OCI-LY1 (cell line): ENCODE results near the gene VGLL3.

Source experiments
- H2AFZ ChIP-seq: fragments of 200-600 bp; sonication (generic), shearing (Covaris generic); 2 replicates; pipeline ENCODE4 v1.6.0; 2014; ENCODE audit warnings: antibody characterized with exemption, mild to moderate bottlenecking, low read length
- H3F3A ChIP-seq: fragments of 200-600 bp; sonication (generic), shearing (Covaris generic); 2 replicates; pipeline ENCODE4 v1.6.0; 2014; ENCODE audit warnings: mild to moderate bottlenecking, antibody characterized with exemption, low read length, moderate library complexity; ENCODE audit not compliant: insufficient read depth
- H3K27ac ChIP-seq: fragments of 200-600 bp; sonication (generic); 2 replicates; pipeline ENCODE4 v1.5.1; 2014; ENCODE audit warnings: low read length, mixed run types, mild to moderate bottlenecking, low read depth; ENCODE audit not compliant: poor library complexity, severe bottlenecking
- H3K27me3 ChIP-seq: fragments of 200-600 bp; sonication (generic); 2 replicates; pipeline ENCODE4 v1.6.0; 2014; ENCODE audit warnings: antibody characterized with exemption, mild to moderate bottlenecking, low read length, moderate library complexity; ENCODE audit not compliant: insufficient read depth
- H3K36me3 ChIP-seq: fragments of 200-600 bp; sonication (generic); 2 replicates; pipeline ENCODE4 v1.6.1; 2014; ENCODE audit warnings: mild to moderate bottlenecking, antibody characterized with exemption, low read length, moderate library complexity, mixed read lengths; ENCODE audit not compliant: insufficient read depth
- H3K4me1 ChIP-seq: fragments of 200-600 bp; sonication (generic); 2 replicates; pipeline ENCODE4 v1.5.1; 2014; ENCODE audit warnings: mild to moderate bottlenecking, low read length, moderate library complexity; ENCODE audit not compliant: insufficient read depth, severe bottlenecking
- H3K4me2 ChIP-seq: fragments of 200-600 bp; sonication (generic), shearing (Covaris generic); 2 replicates; pipeline ENCODE4 v1.6.1; 2014; ENCODE audit warnings: low read length
- H3K4me3 ChIP-seq: fragments of 200-600 bp; sonication (generic); 2 replicates; pipeline ENCODE4 v1.5.1; 2014; ENCODE audit warnings: low read length, low read depth, mild to moderate bottlenecking, mixed read lengths; ENCODE audit not compliant: poor library complexity, severe bottlenecking
- H3K79me2 ChIP-seq: fragments of 200-600 bp; shearing (Covaris generic); 2 replicates; pipeline ENCODE4 v1.6.1; 2016; ENCODE audit warnings: mixed run types, low read length, mixed read lengths; ENCODE audit not compliant: insufficient read depth
- H3K9ac ChIP-seq: fragments of 200-600 bp; sonication (generic), shearing (Covaris generic); 2 replicates; pipeline ENCODE4 v1.6.1; 2014; ENCODE audit warnings: mild to moderate bottlenecking, low read length, mixed read lengths
- H3K9me2 ChIP-seq: fragments of 200-600 bp; sonication (generic), shearing (Covaris generic); 2 replicates; pipeline ENCODE4 v1.6.1; 2014; ENCODE audit warnings: low read depth, mild to moderate bottlenecking, low read length, mixed read lengths
- H3K9me3 ChIP-seq: fragments of 200-600 bp; shearing (Covaris generic); 2 replicates; pipeline ENCODE4 v1.6.1; 2014; ENCODE audit warnings: low read length, mixed read lengths
- H4K20me1 ChIP-seq: fragments of 200-600 bp; sonication (generic), shearing (Covaris generic); 2 replicates; pipeline ENCODE4 v1.6.0; 2016; ENCODE audit warnings: mild to moderate bottlenecking, low read length; ENCODE audit not compliant: insufficient read depth
- EZH2 ChIP-seq: fragments of 200-600 bp; sonication (generic), shearing (Covaris generic); IDR thresholded peaks from 2 replicates; pipeline ENCODE4 v1.8.0; 2017; ENCODE audit warnings: borderline replicate concordance, mixed run types, mild to moderate bottlenecking, antibody characterized with exemption, low read length, moderate library complexity, mixed read lengths
- TF ChIP-seq, protein P1 (sequence below): fragments of 200-600 bp; sonication (generic), shearing (Covaris generic); IDR thresholded peaks from 2 replicates; pipeline ENCODE4 v1.5.1; 2017; ENCODE audit warnings: mild to moderate bottlenecking, antibody characterized with exemption, low read length, moderate library complexity, mixed read lengths

VGLL3 gene

DNA sequence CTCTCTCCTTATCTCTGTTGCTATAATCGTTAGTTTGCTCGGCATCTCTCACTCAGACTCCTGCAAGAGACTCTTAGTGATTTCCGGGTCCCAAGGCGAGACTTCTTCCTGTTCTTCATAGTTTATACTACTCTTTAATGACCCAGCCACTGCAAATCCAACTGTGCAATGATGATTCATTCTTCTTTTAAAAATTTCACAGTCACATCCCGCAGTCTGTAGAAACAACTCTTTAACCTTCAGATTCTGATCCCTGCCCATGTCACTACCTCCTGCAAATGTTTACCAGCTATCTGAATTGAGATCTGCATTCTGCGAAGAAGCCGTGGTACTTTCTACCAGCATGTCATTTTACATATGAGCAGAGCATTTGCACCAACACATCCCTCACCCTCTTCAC lies 2.8 kb upstream of the VGLL3 start:
- no peaks in the 10 kb centered on the region for H4K20me1 ChIP-seq
- TF ChIP-seq, protein P1, sequence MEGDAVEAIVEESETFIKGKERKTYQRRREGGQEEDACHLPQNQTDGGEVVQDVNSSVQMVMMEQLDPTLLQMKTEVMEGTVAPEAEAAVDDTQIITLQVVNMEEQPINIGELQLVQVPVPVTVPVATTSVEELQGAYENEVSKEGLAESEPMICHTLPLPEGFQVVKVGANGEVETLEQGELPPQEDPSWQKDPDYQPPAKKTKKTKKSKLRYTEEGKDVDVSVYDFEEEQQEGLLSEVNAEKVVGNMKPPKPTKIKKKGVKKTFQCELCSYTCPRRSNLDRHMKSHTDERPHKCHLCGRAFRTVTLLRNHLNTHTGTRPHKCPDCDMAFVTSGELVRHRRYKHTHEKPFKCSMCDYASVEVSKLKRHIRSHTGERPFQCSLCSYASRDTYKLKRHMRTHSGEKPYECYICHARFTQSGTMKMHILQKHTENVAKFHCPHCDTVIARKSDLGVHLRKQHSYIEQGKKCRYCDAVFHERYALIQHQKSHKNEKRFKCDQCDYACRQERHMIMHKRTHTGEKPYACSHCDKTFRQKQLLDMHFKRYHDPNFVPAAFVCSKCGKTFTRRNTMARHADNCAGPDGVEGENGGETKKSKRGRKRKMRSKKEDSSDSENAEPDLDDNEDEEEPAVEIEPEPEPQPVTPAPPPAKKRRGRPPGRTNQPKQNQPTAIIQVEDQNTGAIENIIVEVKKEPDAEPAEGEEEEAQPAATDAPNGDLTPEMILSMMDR = no peak
- no peak for TF ChIP-seq EZH2
- H3K9ac ChIP-seq = no peak overlapping the region
- no peaks in the 10 kb centered on the region for H3K36me3 ChIP-seq
- H3K27me3 ChIP-seq = no peaks in the 10 kb centered on the region
- H3K79me2 ChIP-seq = no peaks in the 10 kb centered on the region
- no peaks in the 10 kb centered on the region for H3K9me3 ChIP-seq
- no peaks in the 10 kb centered on the region for H3K4me1 ChIP-seq
- H3K27ac ChIP-seq = no peak overlapping the region
- no peak overlapping the region for H3K4me3 ChIP-seq
- H2AFZ ChIP-seq = no peak overlapping the region; the same call in 1 of the 2 replicates
- H3F3A ChIP-seq = no peaks in the 10 kb centered on the region
- no peak overlapping the region for H3K4me2 ChIP-seq
- H3K9me2 ChIP-seq = no peaks in the 10 kb centered on the region

DNA sequence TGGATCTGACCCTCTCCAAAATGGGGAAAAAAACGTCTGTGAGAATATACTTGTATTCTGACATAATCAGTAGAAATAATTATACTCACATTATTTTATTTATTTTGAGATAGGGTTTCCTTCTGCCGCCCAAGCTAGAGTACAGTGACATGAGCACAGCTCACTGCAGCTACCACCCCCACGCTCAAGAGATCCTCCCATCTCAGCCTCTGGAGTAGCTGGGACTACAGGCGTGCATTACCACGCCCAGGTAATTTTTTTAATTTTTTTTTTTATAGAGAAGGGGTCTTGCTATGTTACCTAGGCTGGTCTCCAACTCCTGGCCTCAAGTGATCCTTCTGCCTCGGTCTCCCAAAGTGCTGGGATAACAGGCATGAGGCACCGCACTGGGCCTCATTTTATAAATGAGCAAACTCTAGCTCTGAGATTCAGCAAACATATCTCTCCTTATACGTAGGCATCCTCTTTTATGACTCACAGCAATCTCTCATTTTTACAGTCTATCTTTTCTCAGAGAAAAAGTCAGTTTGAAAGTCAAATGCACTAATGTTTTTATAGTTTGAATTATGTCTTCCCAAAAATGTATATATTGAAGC lies 989 bp upstream of the VGLL3 start:
- H2AFZ ChIP-seq = no peak overlapping the region
- no peaks in the 10 kb centered on the region for H3K36me3 ChIP-seq
- no peaks in the 10 kb centered on the region for H3K4me1 ChIP-seq
- H3K9me2 ChIP-seq = no peaks in the 10 kb centered on the region
- H3K4me3 ChIP-seq = no peak overlapping the region
- no peaks in the 10 kb centered on the region for H4K20me1 ChIP-seq
- H3K27me3 ChIP-seq = no peaks in the 10 kb centered on the region
- H3K79me2 ChIP-seq = no peaks in the 10 kb centered on the region
- H3K27ac ChIP-seq = no peak overlapping the region
- no peak for TF ChIP-seq EZH2
- TF ChIP-seq, protein P1 = no peak
- no peaks in the 10 kb centered on the region for H3F3A ChIP-seq
- H3K9ac ChIP-seq = no peak overlapping the region
- no peak overlapping the region for H3K4me2 ChIP-seq
- no peaks in the 10 kb centered on the region for H3K9me3 ChIP-seq

GRCh38 chr3:86991482-86991815 lies 500 bp upstream of the VGLL3 start:
- H3K4me1 ChIP-seq = no peaks in the 10 kb centered on the region
- H3K27me3 ChIP-seq = no peaks in the 10 kb centered on the region
- no peaks in the 10 kb centered on the region for H3F3A ChIP-seq
- H3K9me3 ChIP-seq = no peaks in the 10 kb centered on the region
- H3K27ac ChIP-seq = no peak overlapping the region
- no peaks in the 10 kb centered on the region for H3K36me3 ChIP-seq
- no peak overlapping the region for H3K4me2 ChIP-seq
- H2AFZ ChIP-seq = no peak overlapping the region
- no peaks in the 10 kb centered on the region for H3K79me2 ChIP-seq
- no peak overlapping the region for H3K4me3 ChIP-seq
- TF ChIP-seq, protein P1 = no peak
- TF ChIP-seq EZH2 = no peak
- H4K20me1 ChIP-seq = no peaks in the 10 kb centered on the region
- H3K9me2 ChIP-seq = no peaks in the 10 kb centered on the region
- H3K9ac ChIP-seq = no peak overlapping the region
